Measurements from ENCODE around the gene OSBP2. TPM values are rescaled to one million over a fixed set of nuclear protein-coding genes. Genes with fewer than 3 reads are reported as not detected.

OSBP2 gene
- polyA plus RNA-seq, 10 donors: 4.5 to 11.9 (median 5.3) TPM

GRCh38 chr22:30841273-30841672 is 146.6 kb downstream of the OSBP2 start:
- DNase-seq: no peak

- no peak for DNase-seq
Observed at GRCh38 chr22:30843245-30843644, 148.6 kb downstream of the OSBP2 start.

GRCh38 chr22:30847583-30847982 is 152.9 kb downstream of the OSBP2 start:
- DNase-seq: no peak

- DNase-seq: no peak
Observed at GRCh38 chr22:30855266-30855665, 160.6 kb downstream of the OSBP2 start.

GRCh38 chr22:30855677-30856518 is 161.2 kb downstream of the OSBP2 start:
- DNase-seq: no peak

GRCh38 chr22:30856741-30857502 is 162.2 kb downstream of the OSBP2 start:
- DNase-seq: no peak

- no peak for DNase-seq
Observed at GRCh38 chr22:30857791-30858190, 163.1 kb downstream of the OSBP2 start.

- no peak for DNase-seq
Observed at GRCh38 chr22:30858976-30859713, 164.5 kb downstream of the OSBP2 start.

GRCh38 chr22:30859714-30860095 is 165.0 kb downstream of the OSBP2 start:
- DNase-seq: no peak

- no peak for DNase-seq
Observed at GRCh38 chr22:30860176-30861105, 165.8 kb downstream of the OSBP2 start.

GRCh38 chr22:30861131-30861530 is 166.5 kb downstream of the OSBP2 start:
- DNase-seq: no peak

GRCh38 chr22:30861688-30862552 is 167.2 kb downstream of the OSBP2 start:
- DNase-seq: no peak

GRCh38 chr22:30863081-30863833 is 168.6 kb downstream of the OSBP2 start:
- DNase-seq: no peak

GRCh38 chr22:30864441-30865420 is 170.1 kb downstream of the OSBP2 start:
- no peak for DNase-seq

- no peak for DNase-seq
Observed at GRCh38 chr22:30865656-30866055, 171.0 kb downstream of the OSBP2 start.

GRCh38 chr22:30866216-30866615 is 171.5 kb downstream of the OSBP2 start:
- no peak for DNase-seq

GRCh38 chr22:30866811-30867271 is 172.2 kb downstream of the OSBP2 start:
- DNase-seq: no peak

Data from muscle of back (tissue), 11 donors.